ENCODE data around the gene SRXN1. TPM values are rescaled to one million over a fixed set of nuclear protein-coding genes. Genes with fewer than 3 reads are reported as not detected.

The SRXN1 gene
- total and polyA plus RNA-seq, 8 donors: 6.4 to 40.1 (median 23.5) TPM

DNA sequence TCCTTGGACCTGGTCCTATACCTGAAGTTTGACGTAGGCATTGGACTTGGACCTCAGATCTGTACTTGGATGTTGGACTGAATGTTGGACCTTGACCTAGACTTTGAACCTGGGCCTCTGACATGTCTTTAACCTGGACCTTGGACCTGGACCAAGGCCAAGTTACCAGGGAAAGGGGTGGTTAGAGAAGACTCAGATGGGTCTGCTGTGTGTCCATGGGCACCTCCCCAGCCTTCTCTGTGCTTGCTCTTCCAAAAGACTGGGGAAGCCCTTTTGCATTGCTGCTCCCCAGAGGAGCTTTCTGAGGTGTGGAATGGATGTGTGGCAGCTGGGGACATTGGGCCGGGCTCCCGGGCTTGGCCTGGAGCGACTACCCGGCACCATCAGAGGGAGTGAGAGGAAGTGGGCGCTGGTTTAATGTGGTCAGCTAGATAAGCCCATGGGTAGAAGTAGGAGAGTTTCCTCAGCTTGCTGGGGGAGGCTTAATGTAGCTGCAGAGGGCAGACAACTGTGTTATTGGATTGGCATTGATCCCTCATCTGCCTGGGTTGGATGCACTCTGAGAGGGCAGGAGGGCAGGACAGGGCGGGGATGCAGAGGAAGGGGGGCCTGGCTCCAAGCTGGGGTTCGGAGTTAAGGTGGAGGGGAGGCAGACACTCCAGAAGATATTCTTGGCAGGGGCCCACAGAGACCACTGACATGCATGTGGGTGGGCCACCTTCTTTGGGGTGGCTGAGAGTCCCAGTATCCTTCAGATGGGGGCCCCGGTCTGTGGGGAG is 18.4 kb upstream of the SRXN1 start:
- no peak for DNase-seq
- no peaks in the 10 kb centered on the region for H3K36me3 ChIP-seq
- H3K27me3 ChIP-seq: peaks cover 0 to 99% (median 78%) of the 10 kb centered on the region in 3 donors
- peaks cover 12 to 21% (median 15%) of the 10 kb centered on the region in 4 donors for H3K4me1 ChIP-seq
- H3K27ac ChIP-seq: no peak overlapping the region
- TF ChIP-seq, protein P1, sequence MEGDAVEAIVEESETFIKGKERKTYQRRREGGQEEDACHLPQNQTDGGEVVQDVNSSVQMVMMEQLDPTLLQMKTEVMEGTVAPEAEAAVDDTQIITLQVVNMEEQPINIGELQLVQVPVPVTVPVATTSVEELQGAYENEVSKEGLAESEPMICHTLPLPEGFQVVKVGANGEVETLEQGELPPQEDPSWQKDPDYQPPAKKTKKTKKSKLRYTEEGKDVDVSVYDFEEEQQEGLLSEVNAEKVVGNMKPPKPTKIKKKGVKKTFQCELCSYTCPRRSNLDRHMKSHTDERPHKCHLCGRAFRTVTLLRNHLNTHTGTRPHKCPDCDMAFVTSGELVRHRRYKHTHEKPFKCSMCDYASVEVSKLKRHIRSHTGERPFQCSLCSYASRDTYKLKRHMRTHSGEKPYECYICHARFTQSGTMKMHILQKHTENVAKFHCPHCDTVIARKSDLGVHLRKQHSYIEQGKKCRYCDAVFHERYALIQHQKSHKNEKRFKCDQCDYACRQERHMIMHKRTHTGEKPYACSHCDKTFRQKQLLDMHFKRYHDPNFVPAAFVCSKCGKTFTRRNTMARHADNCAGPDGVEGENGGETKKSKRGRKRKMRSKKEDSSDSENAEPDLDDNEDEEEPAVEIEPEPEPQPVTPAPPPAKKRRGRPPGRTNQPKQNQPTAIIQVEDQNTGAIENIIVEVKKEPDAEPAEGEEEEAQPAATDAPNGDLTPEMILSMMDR (IDR thresholded peaks at IDR 0.05): no peak
- TF ChIP-seq POLR2A (IDR thresholded peaks at IDR 0.05) (no peak), EP300 (IDR thresholded peaks at IDR 0.05) (no peak), POLR2AphosphoS5 (IDR thresholded peaks at IDR 0.05) (no peak)
- no peaks in the 10 kb centered on the region for H3K9me3 ChIP-seq
- no peak overlapping the region for H3K4me3 ChIP-seq
- intact Hi-C loops (cut with DNase I; ENCODE audit: low total_unique reads): no loop called here
- WGBS, 5 donors: 32 to 69% (median 61%) methylated on average over 9 of the region's 9 CpGs

DNA sequence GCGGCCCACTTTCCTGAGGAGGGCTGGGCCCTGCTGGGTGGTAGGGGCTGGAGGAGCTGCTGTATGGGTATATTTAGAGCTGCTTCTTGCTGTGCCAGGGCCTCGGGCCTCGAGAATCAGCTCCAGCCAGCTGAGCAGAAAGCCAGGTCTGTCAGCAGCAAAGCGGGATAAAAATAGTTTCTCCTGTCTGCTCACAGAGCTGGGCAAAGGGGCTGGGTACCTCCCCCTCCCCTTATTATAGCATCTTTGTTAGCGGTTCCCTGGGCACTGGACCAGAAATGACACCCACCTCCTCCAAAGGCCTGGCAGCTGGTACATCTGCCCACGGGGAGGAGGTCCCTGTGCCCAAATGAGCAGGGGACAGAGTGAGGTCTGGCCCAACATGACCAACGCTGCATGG is 16.6 kb upstream of the SRXN1 start:
- TF ChIP-seq POLR2A (IDR thresholded peaks at IDR 0.05) (no peak), POLR2AphosphoS5 (IDR thresholded peaks at IDR 0.05) (no peak), EP300 (IDR thresholded peaks at IDR 0.05) (no peak)
- TF ChIP-seq, protein P1 (IDR thresholded peaks at IDR 0.05): no peak
- Histone ChIP-seq H3K4me1 (peaks cover 0 to 7% (median 0%) of the 10 kb centered on the region in 4 donors), H3K9me3 (no peaks in the 10 kb centered on the region), H3K27ac (no peak overlapping the region), H3K27me3 (peaks cover 2 to 99% (median 80%) of the 10 kb centered on the region in 3 donors), H3K36me3 (no peaks in the 10 kb centered on the region), H3K4me3 (no peak overlapping the region)
- intact Hi-C loops (cut with DNase I; ENCODE audit: low total_unique reads): no loop called here
- WGBS, 5 donors: 71 to 83% (median 80%) methylated on average over 7 of the region's 7 CpGs
- DNase-seq: no peak

DNA sequence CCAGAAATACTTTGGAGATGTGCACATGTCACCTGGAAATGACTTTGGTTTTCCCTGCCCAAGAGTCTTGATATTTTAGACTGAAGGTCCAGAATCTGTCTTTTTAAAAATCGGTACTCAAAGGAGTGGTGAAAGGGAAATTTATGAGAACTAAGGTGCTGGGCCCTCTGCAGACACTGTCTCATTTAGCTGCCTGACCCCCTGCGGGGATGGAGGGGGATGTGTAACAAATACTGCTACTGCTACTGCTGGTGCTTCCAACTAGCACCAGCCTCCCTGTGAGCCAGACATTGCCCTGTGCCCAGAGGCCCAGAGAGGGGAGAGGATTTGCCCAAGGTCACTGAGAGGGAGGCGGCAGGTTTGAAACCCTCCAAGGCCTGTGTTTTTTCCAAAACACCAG is 15.6 kb upstream of the SRXN1 start:
- H3K27me3 ChIP-seq: peaks cover 4 to 99% (median 80%) of the 10 kb centered on the region in 3 donors
- no peak for DNase-seq
- TF ChIP-seq POLR2A (IDR thresholded peaks at IDR 0.05) (no peak), POLR2AphosphoS5 (IDR thresholded peaks at IDR 0.05) (no peak), EP300 (IDR thresholded peaks at IDR 0.05) (no peak)
- TF ChIP-seq, protein P1 (IDR thresholded peaks at IDR 0.05): no peak
- intact Hi-C loops (cut with DNase I; ENCODE audit: low total_unique reads): no loop called here
- WGBS, 5 donors: 59 to 80% (median 74%) methylated on average over 3 of the region's 3 CpGs
- H3K36me3 ChIP-seq: no peaks in the 10 kb centered on the region
- peaks cover under 1 to 10% (median 2%) of the 10 kb centered on the region in 4 donors for H3K4me1 ChIP-seq
- H3K27ac ChIP-seq: no peak overlapping the region
- no peak overlapping the region for H3K4me3 ChIP-seq
- no peaks in the 10 kb centered on the region for H3K9me3 ChIP-seq

DNA sequence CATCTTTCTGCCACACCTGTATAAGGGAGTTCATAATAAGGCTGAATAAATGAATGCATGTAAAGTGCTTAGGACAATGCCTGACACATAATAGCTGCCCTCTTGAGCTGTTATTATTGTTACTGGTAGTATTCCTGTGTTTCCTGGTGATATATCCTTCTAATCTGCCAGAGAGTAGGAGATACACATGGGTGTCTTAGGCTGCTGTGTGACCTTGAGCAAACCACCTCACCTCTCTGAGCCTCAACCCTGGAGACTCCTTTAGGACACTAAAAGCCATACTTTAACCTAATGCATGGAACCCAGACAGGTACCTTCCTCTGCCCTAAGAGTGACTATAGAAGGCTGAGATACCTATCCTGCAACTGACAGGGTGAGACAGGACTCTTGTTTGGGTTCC is 15.1 kb upstream of the SRXN1 start:
- no peaks in the 10 kb centered on the region for H3K36me3 ChIP-seq
- intact Hi-C loops (cut with DNase I; ENCODE audit: low total_unique reads): no loop called here

More for the DNA sequence above, 15.1 kb upstream of the SRXN1 start:
- peaks cover 4 to 15% (median 7%) of the 10 kb centered on the region in 4 donors for H3K4me1 ChIP-seq
- no peak for TF ChIP-seq POLR2A (IDR thresholded peaks at IDR 0.05)
- TF ChIP-seq EP300 (IDR thresholded peaks at IDR 0.05): no peak
- TF ChIP-seq POLR2AphosphoS5 (IDR thresholded peaks at IDR 0.05): no peak
- TF ChIP-seq, protein P1 (IDR thresholded peaks at IDR 0.05): no peak
- H3K9me3 ChIP-seq: no peaks in the 10 kb centered on the region
- peaks cover 10 to 99% (median 80%) of the 10 kb centered on the region in 3 donors for H3K27me3 ChIP-seq
- no peak overlapping the region for H3K27ac ChIP-seq
- H3K4me3 ChIP-seq: no peak overlapping the region
- DNase-seq: no peak
